HK-2 (cell line): ENCODE data around the gene CCDC124.

Source experiments
- DNase-seq: peaks from one replicate; pipeline ENCODE4 v3.0.0-alpha.2; 2018; ENCODE audit not compliant: unreplicated experiment

The CCDC124 gene

GRCh38 chr19:17933414-17934129, 757 bp downstream of the CCDC124 start:
- DNase-seq = peak; percentile 15

GRCh38 chr19:17936379-17936778, 3.6 kb downstream of the CCDC124 start:
- no peak for DNase-seq

GRCh38 chr19:17937371-17937900, 4.6 kb downstream of the CCDC124 start:
- DNase-seq = no peak

GRCh38 chr19:17938092-17938845, 5.5 kb downstream of the CCDC124 start:
- peak; percentile 90 for DNase-seq

GRCh38 chr19:17942181-17942580, 9.4 kb downstream of the CCDC124 start:
- DNase-seq = no peak

- no peak for DNase-seq
Measured at GRCh38 chr19:17942582-17943273, 9.9 kb downstream of the CCDC124 start.

- DNase-seq = no peak
Measured at GRCh38 chr19:17943274-17944221, 10.7 kb downstream of the CCDC124 start.

- DNase-seq = no peak
Measured at GRCh38 chr19:17944301-17944700, 11.5 kb downstream of the CCDC124 start.

- no peak for DNase-seq
Measured at GRCh38 chr19:17946965-17947784, 14.4 kb downstream of the CCDC124 start.

- peak; percentile 95 for DNase-seq
Measured at GRCh38 chr19:17947815-17948513, 15.1 kb downstream of the CCDC124 start.

- DNase-seq = no peak
Measured at GRCh38 chr19:17948514-17948900, 15.7 kb downstream of the CCDC124 start.

GRCh38 chr19:17948931-17949930, 16.4 kb downstream of the CCDC124 start:
- no peak for DNase-seq

GRCh38 chr19:17949956-17950309, 17.1 kb downstream of the CCDC124 start:
- DNase-seq = no peak

GRCh38 chr19:17950310-17951156, 17.7 kb downstream of the CCDC124 start:
- DNase-seq = peak; percentile 62

- no peak for DNase-seq
Measured at GRCh38 chr19:17951157-17951989, 18.6 kb downstream of the CCDC124 start.
